GM23338 (cell line): ENCODE measurements around the gene ADCYAP1R1.

ENCODE experiments used
- CREB1 ChIP-seq: fragments of 250-450 bp; sonication (Bioruptor Pico); IDR thresholded peaks from 2 replicates; pipeline ENCODE4 v1.5.0; 2020; ENCODE audit warnings: low read depth, mild to moderate bottlenecking, moderate library complexity
- ETS1 ChIP-seq: IDR thresholded peaks from 2 replicates; pipeline ENCODE4 v1.6.1; 2016; ENCODE audit warnings: antibody characterized with exemption
- EZH2 ChIP-seq: fragments of 200-600 bp; sonication (generic); IDR thresholded peaks from one replicate; pipeline ENCODE4 v1.8.0; 2017; ENCODE audit warnings: antibody characterized with exemption, mild to moderate bottlenecking, low read depth; ENCODE audit not compliant: unreplicated experiment
- EZH2phosphoT487 ChIP-seq: fragments of 200-600 bp; sonication (generic); IDR thresholded peaks from one replicate; pipeline ENCODE4 v1.8.1; 2018; ENCODE audit warnings: antibody characterized with exemption; ENCODE audit not compliant: unreplicated experiment
- JUNB ChIP-seq: IDR thresholded peaks from one replicate; pipeline ENCODE4 v1.6.1; 2016; ENCODE audit warnings: antibody characterized with exemption; ENCODE audit not compliant: unreplicated experiment
- NANOG ChIP-seq: IDR thresholded peaks from 2 replicates; pipeline ENCODE4 v1.6.1; 2016; ENCODE audit warnings: antibody characterized with exemption, borderline replicate concordance
- POLR2AphosphoS5 ChIP-seq: IDR thresholded peaks from 2 replicates; pipeline ENCODE4 v1.6.1; 2016; ENCODE audit warnings: antibody characterized with exemption, low read depth
- ZNF114 ChIP-seq: fragments of 250-450 bp; sonication (Bioruptor Pico); IDR thresholded peaks from 2 replicates; pipeline ENCODE4 v1.5.0; 2020; ENCODE audit warnings: mild to moderate bottlenecking, moderate library complexity
- TF ChIP-seq, protein P1 (sequence below), 2 experiments: fragments of 200-600 bp in 1 of 2; sonication (generic) in 1 of 2; conservative IDR thresholded peaks; 2 replicates each; pipeline versions ENCODE4 v1.5.1 to v1.6.1; 2016 to 2017; ENCODE audit warnings: antibody characterized with exemption in 2 of 2, low read depth in 2 of 2, mild to moderate bottlenecking in 2 of 2, moderate library complexity in 1 of 2
- TF ChIP-seq, protein P2 (sequence below): IDR thresholded peaks from one replicate; pipeline ENCODE4 v1.6.1; 2018; ENCODE audit warnings: antibody characterized with exemption; ENCODE audit not compliant: unreplicated experiment
- TF ChIP-seq, protein P3 (sequence below): fragments of 250-450 bp; sonication (Bioruptor Pico); IDR thresholded peaks from 2 replicates; pipeline ENCODE4 v1.5.0; 2020; ENCODE audit warnings: mild to moderate bottlenecking, moderate library complexity

DNA sequence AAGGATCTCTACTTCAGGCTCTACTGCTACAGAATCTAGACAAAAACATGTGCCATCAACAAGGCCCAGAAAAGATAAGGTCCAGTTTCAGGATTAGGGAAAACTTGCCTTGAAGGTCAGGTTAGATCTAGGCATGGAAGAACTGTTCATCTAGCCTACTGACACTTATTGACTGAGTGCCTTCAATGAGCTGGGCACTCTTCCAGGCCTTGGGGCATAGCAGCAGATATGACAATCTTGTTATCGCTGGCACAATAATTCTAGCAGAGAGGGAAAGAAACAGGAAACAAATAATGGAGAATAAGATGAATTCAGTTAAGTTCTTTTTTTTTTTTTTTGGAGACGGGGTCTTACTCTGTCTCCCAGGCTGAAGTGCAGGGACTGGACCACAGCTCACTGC lies 71.6 kb downstream of the ADCYAP1R1 start:
- TF ChIP-seq, protein P1, sequence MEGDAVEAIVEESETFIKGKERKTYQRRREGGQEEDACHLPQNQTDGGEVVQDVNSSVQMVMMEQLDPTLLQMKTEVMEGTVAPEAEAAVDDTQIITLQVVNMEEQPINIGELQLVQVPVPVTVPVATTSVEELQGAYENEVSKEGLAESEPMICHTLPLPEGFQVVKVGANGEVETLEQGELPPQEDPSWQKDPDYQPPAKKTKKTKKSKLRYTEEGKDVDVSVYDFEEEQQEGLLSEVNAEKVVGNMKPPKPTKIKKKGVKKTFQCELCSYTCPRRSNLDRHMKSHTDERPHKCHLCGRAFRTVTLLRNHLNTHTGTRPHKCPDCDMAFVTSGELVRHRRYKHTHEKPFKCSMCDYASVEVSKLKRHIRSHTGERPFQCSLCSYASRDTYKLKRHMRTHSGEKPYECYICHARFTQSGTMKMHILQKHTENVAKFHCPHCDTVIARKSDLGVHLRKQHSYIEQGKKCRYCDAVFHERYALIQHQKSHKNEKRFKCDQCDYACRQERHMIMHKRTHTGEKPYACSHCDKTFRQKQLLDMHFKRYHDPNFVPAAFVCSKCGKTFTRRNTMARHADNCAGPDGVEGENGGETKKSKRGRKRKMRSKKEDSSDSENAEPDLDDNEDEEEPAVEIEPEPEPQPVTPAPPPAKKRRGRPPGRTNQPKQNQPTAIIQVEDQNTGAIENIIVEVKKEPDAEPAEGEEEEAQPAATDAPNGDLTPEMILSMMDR (conservative IDR thresholded peaks at IDR 0.05; ENCODE audit: low read depth in 2 of 2): no peak
- TF ChIP-seq EZH2phosphoT487: no peak
- no peak for TF ChIP-seq POLR2AphosphoS5
- no peak for TF ChIP-seq NANOG
- no peak for TF ChIP-seq EZH2
- TF ChIP-seq, protein P2, sequence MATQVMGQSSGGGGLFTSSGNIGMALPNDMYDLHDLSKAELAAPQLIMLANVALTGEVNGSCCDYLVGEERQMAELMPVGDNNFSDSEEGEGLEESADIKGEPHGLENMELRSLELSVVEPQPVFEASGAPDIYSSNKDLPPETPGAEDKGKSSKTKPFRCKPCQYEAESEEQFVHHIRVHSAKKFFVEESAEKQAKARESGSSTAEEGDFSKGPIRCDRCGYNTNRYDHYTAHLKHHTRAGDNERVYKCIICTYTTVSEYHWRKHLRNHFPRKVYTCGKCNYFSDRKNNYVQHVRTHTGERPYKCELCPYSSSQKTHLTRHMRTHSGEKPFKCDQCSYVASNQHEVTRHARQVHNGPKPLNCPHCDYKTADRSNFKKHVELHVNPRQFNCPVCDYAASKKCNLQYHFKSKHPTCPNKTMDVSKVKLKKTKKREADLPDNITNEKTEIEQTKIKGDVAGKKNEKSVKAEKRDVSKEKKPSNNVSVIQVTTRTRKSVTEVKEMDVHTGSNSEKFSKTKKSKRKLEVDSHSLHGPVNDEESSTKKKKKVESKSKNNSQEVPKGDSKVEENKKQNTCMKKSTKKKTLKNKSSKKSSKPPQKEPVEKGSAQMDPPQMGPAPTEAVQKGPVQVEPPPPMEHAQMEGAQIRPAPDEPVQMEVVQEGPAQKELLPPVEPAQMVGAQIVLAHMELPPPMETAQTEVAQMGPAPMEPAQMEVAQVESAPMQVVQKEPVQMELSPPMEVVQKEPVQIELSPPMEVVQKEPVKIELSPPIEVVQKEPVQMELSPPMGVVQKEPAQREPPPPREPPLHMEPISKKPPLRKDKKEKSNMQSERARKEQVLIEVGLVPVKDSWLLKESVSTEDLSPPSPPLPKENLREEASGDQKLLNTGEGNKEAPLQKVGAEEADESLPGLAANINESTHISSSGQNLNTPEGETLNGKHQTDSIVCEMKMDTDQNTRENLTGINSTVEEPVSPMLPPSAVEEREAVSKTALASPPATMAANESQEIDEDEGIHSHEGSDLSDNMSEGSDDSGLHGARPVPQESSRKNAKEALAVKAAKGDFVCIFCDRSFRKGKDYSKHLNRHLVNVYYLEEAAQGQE: no peak
- TF ChIP-seq ETS1: no peak
- no peak for TF ChIP-seq CREB1
- TF ChIP-seq ZNF114 (CRISPR knock-in tag): no peak
- TF ChIP-seq JUNB: no peak
- TF ChIP-seq, protein P3, sequence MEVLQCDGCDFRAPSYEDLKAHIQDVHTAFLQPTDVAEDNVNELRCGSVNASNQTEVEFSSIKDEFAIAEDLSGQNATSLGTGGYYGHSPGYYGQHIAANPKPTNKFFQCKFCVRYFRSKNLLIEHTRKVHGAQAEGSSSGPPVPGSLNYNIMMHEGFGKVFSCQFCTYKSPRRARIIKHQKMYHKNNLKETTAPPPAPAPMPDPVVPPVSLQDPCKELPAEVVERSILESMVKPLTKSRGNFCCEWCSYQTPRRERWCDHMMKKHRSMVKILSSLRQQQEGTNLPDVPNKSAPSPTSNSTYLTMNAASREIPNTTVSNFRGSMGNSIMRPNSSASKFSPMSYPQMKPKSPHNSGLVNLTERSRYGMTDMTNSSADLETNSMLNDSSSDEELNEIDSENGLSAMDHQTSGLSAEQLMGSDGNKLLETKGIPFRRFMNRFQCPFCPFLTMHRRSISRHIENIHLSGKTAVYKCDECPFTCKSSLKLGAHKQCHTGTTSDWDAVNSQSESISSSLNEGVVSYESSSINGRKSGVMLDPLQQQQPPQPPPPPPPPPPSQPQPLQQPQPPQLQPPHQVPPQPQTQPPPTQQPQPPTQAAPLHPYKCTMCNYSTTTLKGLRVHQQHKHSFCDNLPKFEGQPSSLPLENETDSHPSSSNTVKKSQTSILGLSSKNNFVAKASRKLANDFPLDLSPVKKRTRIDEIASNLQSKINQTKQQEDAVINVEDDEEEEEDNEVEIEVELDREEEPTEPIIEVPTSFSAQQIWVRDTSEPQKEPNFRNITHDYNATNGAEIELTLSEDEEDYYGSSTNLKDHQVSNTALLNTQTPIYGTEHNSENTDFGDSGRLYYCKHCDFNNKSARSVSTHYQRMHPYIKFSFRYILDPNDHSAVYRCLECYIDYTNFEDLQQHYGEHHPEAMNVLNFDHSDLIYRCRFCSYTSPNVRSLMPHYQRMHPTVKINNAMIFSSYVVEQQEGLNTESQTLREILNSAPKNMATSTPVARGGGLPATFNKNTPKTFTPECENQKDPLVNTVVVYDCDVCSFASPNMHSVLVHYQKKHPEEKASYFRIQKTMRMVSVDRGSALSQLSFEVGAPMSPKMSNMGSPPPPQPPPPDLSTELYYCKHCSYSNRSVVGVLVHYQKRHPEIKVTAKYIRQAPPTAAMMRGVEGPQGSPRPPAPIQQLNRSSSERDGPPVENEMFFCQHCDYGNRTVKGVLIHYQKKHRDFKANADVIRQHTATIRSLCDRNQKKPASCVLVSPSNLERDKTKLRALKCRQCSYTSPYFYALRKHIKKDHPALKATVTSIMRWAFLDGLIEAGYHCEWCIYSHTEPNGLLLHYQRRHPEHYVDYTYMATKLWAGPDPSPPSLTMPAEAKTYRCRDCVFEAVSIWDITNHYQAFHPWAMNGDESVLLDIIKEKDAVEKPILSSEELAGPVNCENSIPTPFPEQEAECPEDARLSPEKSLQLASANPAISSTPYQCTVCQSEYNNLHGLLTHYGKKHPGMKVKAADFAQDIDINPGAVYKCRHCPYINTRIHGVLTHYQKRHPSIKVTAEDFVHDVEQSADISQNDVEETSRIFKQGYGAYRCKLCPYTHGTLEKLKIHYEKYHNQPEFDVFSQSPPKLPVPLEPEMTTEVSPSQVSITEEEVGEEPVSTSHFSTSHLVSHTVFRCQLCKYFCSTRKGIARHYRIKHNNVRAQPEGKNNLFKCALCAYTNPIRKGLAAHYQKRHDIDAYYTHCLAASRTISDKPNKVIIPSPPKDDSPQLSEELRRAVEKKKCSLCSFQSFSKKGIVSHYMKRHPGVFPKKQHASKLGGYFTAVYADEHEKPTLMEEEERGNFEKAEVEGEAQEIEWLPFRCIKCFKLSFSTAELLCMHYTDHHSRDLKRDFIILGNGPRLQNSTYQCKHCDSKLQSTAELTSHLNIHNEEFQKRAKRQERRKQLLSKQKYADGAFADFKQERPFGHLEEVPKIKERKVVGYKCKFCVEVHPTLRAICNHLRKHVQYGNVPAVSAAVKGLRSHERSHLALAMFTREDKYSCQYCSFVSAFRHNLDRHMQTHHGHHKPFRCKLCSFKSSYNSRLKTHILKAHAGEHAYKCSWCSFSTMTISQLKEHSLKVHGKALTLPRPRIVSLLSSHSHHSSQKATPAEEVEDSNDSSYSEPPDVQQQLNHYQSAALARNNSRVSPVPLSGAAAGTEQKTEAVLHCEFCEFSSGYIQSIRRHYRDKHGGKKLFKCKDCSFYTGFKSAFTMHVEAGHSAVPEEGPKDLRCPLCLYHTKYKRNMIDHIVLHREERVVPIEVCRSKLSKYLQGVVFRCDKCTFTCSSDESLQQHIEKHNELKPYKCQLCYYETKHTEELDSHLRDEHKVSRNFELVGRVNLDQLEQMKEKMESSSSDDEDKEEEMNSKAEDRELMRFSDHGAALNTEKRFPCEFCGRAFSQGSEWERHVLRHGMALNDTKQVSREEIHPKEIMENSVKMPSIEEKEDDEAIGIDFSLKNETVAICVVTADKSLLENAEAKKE: no peak
